HepG2 (cell line): ENCODE results near the gene NEURL4. TPM values are rescaled to one million over a fixed set of nuclear protein-coding genes. Genes with fewer than 3 reads are reported as not detected.

Source experiments
- CBFB ChIP-seq: sonication (generic); formaldehyde crosslinking; IDR thresholded peaks from 2 replicates; pipeline ENCODE4 v1.4.0; 2020; ENCODE audit warnings: missing genetic modification reagents
- LCORL ChIP-seq, 2 experiments: fragments of 450-650 bp in 1 of 2; sonication (generic) in 1 of 2; formaldehyde crosslinking in 1 of 2; IDR thresholded peaks; 2 replicates each; pipeline versions ENCODE4 v1.5.0 to v1.6.1; 2017 to 2020; ENCODE audit warnings: antibody characterized with exemption in 1 of 2, missing genetic modification reagents in 1 of 2
- SP5 ChIP-seq: IDR thresholded peaks from 2 replicates; pipeline ENCODE4 v1.6.1; 2016; ENCODE audit warnings: low read depth, borderline replicate concordance
- ZNF572 ChIP-seq: sonication (generic); formaldehyde crosslinking; IDR thresholded peaks from 2 replicates; pipeline ENCODE4 v1.5.1; 2020; ENCODE audit warnings: mild to moderate bottlenecking, missing genetic modification reagents
- ZNF687 ChIP-seq: sonication (generic); formaldehyde crosslinking; IDR thresholded peaks from 2 replicates; pipeline ENCODE4 v1.5.1; 2020; ENCODE audit warnings: mild to moderate bottlenecking, missing genetic modification reagents, moderate library complexity
- polyA plus RNA-seq, 8 experiments: library from polyadenylated mRNA; depleted of rRNA in 3 of 8; stranded (reverse) in 7 of 8; unstranded in 1 of 8; fragments of >200 nt; fragmentation: Illumina TruSeq in 4 of 8; extraction: Trizol in 4 of 8; gene quantifications; 2 replicates each; pipeline versions ENCODE4 v1.2.1 to v1.2.3, GENCODE V29; 2011 to 2016; ENCODE audit warnings: low read depth in 4 of 8, missing spikeins in 1 of 8, mixed read lengths in 1 of 8; ENCODE audit not compliant: insufficient read depth in 1 of 8
- total RNA-seq, 5 experiments: library from RNA; depleted of rRNA; stranded (reverse); fragments of >200 nt; fragmentation: Illumina TruSeq; extraction: Trizol; gene quantifications; 2 replicates each; pipeline ENCODE4 v1.2.3, GENCODE V29; 2016; ENCODE audit warnings: low read depth in 1 of 5
- TF ChIP-seq, protein P1 (sequence below): sonication (generic); formaldehyde crosslinking; IDR thresholded peaks from 2 replicates; pipeline ENCODE4 v1.4.0; 2020; ENCODE audit warnings: low read depth, missing genetic modification reagents
- TF ChIP-seq, protein P2 (sequence below): sonication (generic); formaldehyde crosslinking; IDR thresholded peaks from 2 replicates; pipeline ENCODE4 v1.5.0; 2020; ENCODE audit warnings: missing genetic modification reagents
- TF ChIP-seq, protein P3 (sequence below): sonication (generic); IDR thresholded peaks from 2 replicates; pipeline ENCODE4 v1.6.1; 2016; ENCODE audit warnings: low read depth, borderline replicate concordance

Gene NEURL4
- total and polyA plus RNA-seq, 2 of the 13 experiments (the other 11 are each of a cell fraction or from before 2014, with no cell fraction given), result 14.8 to 15.7 TPM

- TF ChIP-seq ZNF687 (CRISPR knock-in tag) (peak; percentile 16), CBFB (CRISPR knock-in tag) (no peak), ZNF572 (CRISPR knock-in tag) (peak; percentile 73; the same call in 1 of the 2 replicates), SP5 (CRISPR knock-in tag) (0 out of 2 replicates have a peak, but pooled peaks have one; percentile 1), LCORL (IDR thresholded peaks at IDR 0.05) (no peak), LCORL (CRISPR knock-in tag; IDR thresholded peaks at IDR 0.05) (no peak)
- TF ChIP-seq, protein P1, sequence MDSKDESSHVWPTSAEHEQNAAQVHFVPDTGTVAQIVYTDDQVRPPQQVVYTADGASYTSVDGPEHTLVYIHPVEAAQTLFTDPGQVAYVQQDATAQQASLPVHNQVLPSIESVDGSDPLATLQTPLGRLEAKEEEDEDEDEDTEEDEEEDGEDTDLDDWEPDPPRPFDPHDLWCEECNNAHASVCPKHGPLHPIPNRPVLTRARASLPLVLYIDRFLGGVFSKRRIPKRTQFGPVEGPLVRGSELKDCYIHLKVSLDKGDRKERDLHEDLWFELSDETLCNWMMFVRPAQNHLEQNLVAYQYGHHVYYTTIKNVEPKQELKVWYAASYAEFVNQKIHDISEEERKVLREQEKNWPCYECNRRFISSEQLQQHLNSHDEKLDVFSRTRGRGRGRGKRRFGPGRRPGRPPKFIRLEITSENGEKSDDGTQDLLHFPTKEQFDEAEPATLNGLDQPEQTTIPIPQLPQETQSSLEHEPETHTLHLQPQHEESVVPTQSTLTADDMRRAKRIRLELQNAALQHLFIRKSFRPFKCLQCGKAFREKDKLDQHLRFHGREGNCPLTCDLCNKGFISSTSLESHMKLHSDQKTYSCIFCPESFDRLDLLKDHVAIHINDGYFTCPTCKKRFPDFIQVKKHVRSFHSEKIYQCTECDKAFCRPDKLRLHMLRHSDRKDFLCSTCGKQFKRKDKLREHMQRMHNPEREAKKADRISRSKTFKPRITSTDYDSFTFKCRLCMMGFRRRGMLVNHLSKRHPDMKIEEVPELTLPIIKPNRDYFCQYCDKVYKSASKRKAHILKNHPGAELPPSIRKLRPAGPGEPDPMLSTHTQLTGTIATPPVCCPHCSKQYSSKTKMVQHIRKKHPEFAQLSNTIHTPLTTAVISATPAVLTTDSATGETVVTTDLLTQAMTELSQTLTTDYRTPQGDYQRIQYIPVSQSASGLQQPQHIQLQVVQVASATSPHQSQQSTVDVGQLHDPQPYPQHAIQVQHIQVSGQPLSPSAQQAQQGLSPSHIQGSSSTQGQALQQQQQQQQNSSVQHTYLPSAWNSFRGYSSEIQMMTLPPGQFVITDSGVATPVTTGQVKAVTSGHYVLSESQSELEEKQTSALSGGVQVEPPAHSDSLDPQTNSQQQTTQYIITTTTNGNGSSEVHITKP (CRISPR knock-in tag), result no peak
- TF ChIP-seq, protein P2, sequence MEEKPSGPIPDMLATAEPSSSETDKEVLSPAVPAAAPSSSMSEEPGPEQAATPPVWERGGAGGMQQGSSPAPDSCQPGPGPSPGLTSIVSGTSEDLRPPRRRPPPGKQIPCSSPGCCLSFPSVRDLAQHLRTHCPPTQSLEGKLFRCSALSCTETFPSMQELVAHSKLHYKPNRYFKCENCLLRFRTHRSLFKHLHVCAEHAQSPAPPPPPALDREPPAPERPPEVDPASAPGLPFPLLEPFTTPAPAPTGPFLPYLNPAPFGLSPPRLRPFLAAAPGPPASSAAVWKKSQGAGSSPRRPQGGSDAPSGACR (CRISPR knock-in tag), result no peak
- TF ChIP-seq, protein P3, sequence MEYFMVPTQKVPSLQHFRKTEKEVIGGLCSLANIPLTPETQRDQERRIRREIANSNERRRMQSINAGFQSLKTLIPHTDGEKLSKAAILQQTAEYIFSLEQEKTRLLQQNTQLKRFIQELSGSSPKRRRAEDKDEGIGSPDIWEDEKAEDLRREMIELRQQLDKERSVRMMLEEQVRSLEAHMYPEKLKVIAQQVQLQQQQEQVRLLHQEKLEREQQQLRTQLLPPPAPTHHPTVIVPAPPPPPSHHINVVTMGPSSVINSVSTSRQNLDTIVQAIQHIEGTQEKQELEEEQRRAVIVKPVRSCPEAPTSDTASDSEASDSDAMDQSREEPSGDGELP, result peak; percentile 4; the same call in 1 of the 2 replicates
Measured at GRCh38 chr17:7315570-7316235, 13.4 kb downstream of the NEURL4 start (continued).
